Natural killer cell (primary cell): ENCODE results near the gene TPM4. TPM values are rescaled to one million over a fixed set of nuclear protein-coding genes. Genes with fewer than 3 reads are reported as not detected.

ENCODE experiments used
- ATAC-seq, 3 donors: fragments of 150-1000 bp in 2 of 3; fragments of 200-7000 bp in 1 of 3; cut with Tn5 transposase; 1 replicate in 1 of 3; 2 replicates in 2 of 3; pipeline ENCODE4 v1.10.0; 2021; ENCODE audit warnings: mild to moderate bottlenecking in 2 of 3, moderate library complexity in 2 of 3
- DNase-seq, 2 donors: peaks; one replicate each; pipeline versions ENCODE4 v3.0.0 to v3.0.0-alpha.2; 2013 to 2021; ENCODE audit warnings: mixed read lengths in 1 of 2
- H3K27ac ChIP-seq: one replicate; pipeline ENCODE4 v1.5.1; 2013; ENCODE audit warnings: mild to moderate bottlenecking, low read length
- H3K27me3 ChIP-seq: one replicate; pipeline ENCODE4 v1.6.1; 2013; ENCODE audit warnings: low read length; ENCODE audit not compliant: control insufficient read depth, insufficient read depth
- H3K36me3 ChIP-seq: one replicate; pipeline ENCODE4 v1.6.1; 2013; ENCODE audit warnings: low read length; ENCODE audit not compliant: control insufficient read depth, insufficient read depth
- H3K4me1 ChIP-seq: one replicate; pipeline ENCODE4 v1.6.1; 2013; ENCODE audit warnings: low read length; ENCODE audit not compliant: control insufficient read depth, insufficient read depth
- H3K4me3 ChIP-seq: one replicate; pipeline ENCODE4 v1.5.1; 2013; ENCODE audit warnings: low read length
- H3K9me3 ChIP-seq: one replicate; pipeline ENCODE4 v1.6.1; 2013; ENCODE audit warnings: low read length; ENCODE audit not compliant: control insufficient read depth, insufficient read depth
- H3K27ac Mint-ChIP-seq, 2 donors: one replicate each; pipeline ENCODE4 v1.8.0; 2022; ENCODE audit warnings: mild to moderate bottlenecking in 2 of 2, mixed read lengths in 2 of 2, moderate library complexity in 1 of 2
- H3K27me3 Mint-ChIP-seq, 2 donors: one replicate each; pipeline ENCODE4 v1.8.0; 2022; ENCODE audit warnings: low read depth in 2 of 2, mixed read lengths in 2 of 2
- H3K36me3 Mint-ChIP-seq: one replicate; pipeline ENCODE4 v1.8.0; 2022; ENCODE audit warnings: mixed read lengths
- H3K4me1 Mint-ChIP-seq, 2 donors: one replicate each; pipeline ENCODE4 v1.8.0; 2022; ENCODE audit warnings: mixed read lengths in 2 of 2
- H3K4me3 Mint-ChIP-seq: one replicate; pipeline ENCODE4 v1.8.0; 2022; ENCODE audit warnings: mild to moderate bottlenecking, moderate library complexity, mixed read lengths
- H3K9me3 Mint-ChIP-seq, 2 donors: one replicate each; pipeline ENCODE4 v1.8.0; 2022; ENCODE audit warnings: mixed read lengths in 2 of 2
- CTCF ChIP-seq: fragments of 200-600 bp; IDR thresholded peaks from one replicate; pipeline ENCODE4 v1.8.0; 2022; ENCODE audit warnings: antibody characterized with exemption
- WGBS: methylation state at CpG from one replicate; pipeline ENCODE4 v1.1.7; 2013; ENCODE audit warnings: missing lambda C conversion rate; ENCODE audit not compliant: insufficient coverage; 5-methylcytosine and 5-hydroxymethylcytosine counted together
- intact Hi-C: fragments of 100-400 bp; cut with micrococcal nuclease; formaldehyde crosslinking; loops from one replicate; pipeline ENCODE4 v1.14.2; 2022
- total RNA-seq, 4 donors: library from RNA; stranded (reverse); fragments of 120-200 nt in 1 of 4; gene quantifications; one replicate each; pipeline versions ENCODE4 v1.2.3 to v1.2.4, GENCODE V29; 2013 to 2022

TPM4 gene
- total RNA-seq, 3 donors from 2014 or later (not counting 1 experiment from before 2014, with no cell fraction given) = 239 to 283 (median 266) TPM

- peak; percentile 86 to 94 (median 87) for ATAC-seq
- H3K4me1 Mint-ChIP-seq = peaks cover 22 to 35% of the 10 kb centered on the region in 2 donors
- TF ChIP-seq CTCF = peak; percentile 95
- Histone ChIP-seq H3K4me1 (peaks cover 45% of the 10 kb centered on the region), H3K4me3 (peak within 1 kb of the TSS; percentile 88), H3K9me3 (no peaks in the 10 kb centered on the region), H3K27me3 (no peaks in the 10 kb centered on the region), H3K36me3 (peaks cover 21% of the 10 kb centered on the region), H3K27ac (peak within 1 kb of the TSS; percentile 91)
- intact Hi-C loops = loop anchor here (1.0 to 5.0 kb wide), 5 partner anchors 32 to 74 kb away; partner anchors contain the start of gene FAM32A
- peak; percentile 99 to 100 for DNase-seq
- no peaks in the 10 kb centered on the region for H3K27me3 Mint-ChIP-seq
- H3K36me3 Mint-ChIP-seq = no peaks in the 10 kb centered on the region
- WGBS = under 1% methylated on average over 81 of the region's 81 CpGs
- no peaks in the 10 kb centered on the region for H3K9me3 Mint-ChIP-seq
- peak within 1 kb of the TSS; percentile 96 for H3K4me3 Mint-ChIP-seq
- peak within 1 kb of the TSS; percentile 92 to 97 for H3K27ac Mint-ChIP-seq
These were observed 35.0 kb downstream of the TPM4 start, which contains the start of gene RAB8A for GRCh38 chr19:16111160-16111908. Gene RAB8A, plus strand, starts transcription at chr19:16111889. Its CDS starts 13 bp downstream, at chr19:16111902.

- peak overlapping the region; percentile 88 for H3K4me3 ChIP-seq
- H3K4me3 Mint-ChIP-seq = peak overlapping the region; percentile 96
- WGBS = 2% methylated on average over 37 of the region's 37 CpGs
- H3K27ac Mint-ChIP-seq = peak overlapping the region; percentile 92 to 97
- peak in 1 of 2 donors; percentile 28 for DNase-seq
- H3K36me3 ChIP-seq = peaks cover 24% of the 10 kb centered on the region
- peaks cover 25 to 38% of the 10 kb centered on the region in 2 donors for H3K4me1 Mint-ChIP-seq
- intact Hi-C loops = loop anchor here (1.0 to 5.0 kb wide), 5 partner anchors 33 to 73 kb away; partner anchors contain the start of gene FAM32A
- peaks cover 53% of the 10 kb centered on the region for H3K4me1 ChIP-seq
- H3K9me3 ChIP-seq = no peaks in the 10 kb centered on the region
- H3K36me3 Mint-ChIP-seq = no peaks in the 10 kb centered on the region
- H3K9me3 Mint-ChIP-seq = no peaks in the 10 kb centered on the region
- no peaks in the 10 kb centered on the region for H3K27me3 ChIP-seq
- H3K27me3 Mint-ChIP-seq = no peaks in the 10 kb centered on the region
- H3K27ac ChIP-seq = peak overlapping the region; percentile 91
- TF ChIP-seq CTCF = no peak
- ATAC-seq = no peak
These were observed 35.8 kb downstream of the TPM4 start for GRCh38 chr19:16111909-16112752.

GRCh38 chr19:16112778-16113177 is 36.5 kb downstream of the TPM4 start:
- H3K27me3 Mint-ChIP-seq = no peaks in the 10 kb centered on the region
- DNase-seq (peak in 1 of 2 donors; percentile 24), ATAC-seq (no peak)
- H3K27ac ChIP-seq = peak overlapping the region; percentile 91
- TF ChIP-seq CTCF = no peak
- H3K27ac Mint-ChIP-seq = peak overlapping the region; percentile 92 to 97
- peak overlapping the region; percentile 96 for H3K4me3 Mint-ChIP-seq
- no peaks in the 10 kb centered on the region for H3K9me3 Mint-ChIP-seq
- no peaks in the 10 kb centered on the region for H3K36me3 Mint-ChIP-seq
- WGBS = 44% methylated on average over 2 of the region's 2 CpGs
- intact Hi-C loops = loop anchor here (5.0 kb wide), 1 partner anchor 35 kb away; no protein-coding TSS in a partner anchor
- peaks cover 59% of the 10 kb centered on the region for H3K4me1 ChIP-seq
- peaks cover 26% of the 10 kb centered on the region for H3K36me3 ChIP-seq
- H3K4me3 ChIP-seq = peak overlapping the region; percentile 88
- H3K9me3 ChIP-seq = no peaks in the 10 kb centered on the region
- peaks cover 32 to 44% of the 10 kb centered on the region in 2 donors for H3K4me1 Mint-ChIP-seq
- H3K27me3 ChIP-seq = no peaks in the 10 kb centered on the region
